HepG2 (cell line): ENCODE data around the gene LLGL2. TPM values are rescaled to one million over a fixed set of nuclear protein-coding genes. Genes with fewer than 3 reads are reported as not detected.
A peak's percentile ranks its signal among the peaks of the same experiment; 100 is the strongest.

Source experiments
- ARHGAP35 ChIP-seq: sonication (generic); formaldehyde crosslinking; IDR thresholded peaks from 2 replicates; pipeline ENCODE4 v1.9.0; 2022; ENCODE audit warnings: mild to moderate bottlenecking, inconsistent platforms, moderate library complexity, missing genetic modification reagents, borderline replicate concordance
- CEBPZ ChIP-seq: IDR thresholded peaks from 2 replicates; pipeline ENCODE4 v1.6.1; 2012; ENCODE audit warnings: low read length, improper control_type of control experiment
- HIC2 ChIP-seq: sonication (generic); formaldehyde crosslinking; IDR thresholded peaks from 2 replicates; pipeline ENCODE4 v1.9.0; 2022; ENCODE audit warnings: low read depth, missing genetic modification reagents
- HOXA3 ChIP-seq: sonication (generic); formaldehyde crosslinking; IDR thresholded peaks from 2 replicates; pipeline ENCODE4 v1.5.0; 2020; ENCODE audit warnings: missing genetic modification reagents
- KLF12 ChIP-seq: sonication (generic); formaldehyde crosslinking; IDR thresholded peaks from 2 replicates; pipeline ENCODE4 v1.4.0; 2020; ENCODE audit warnings: missing genetic modification reagents, borderline replicate concordance
- MYNN ChIP-seq: sonication (generic); formaldehyde crosslinking; IDR thresholded peaks from 2 replicates; pipeline ENCODE4 v1.4.0; 2020; ENCODE audit warnings: mild to moderate bottlenecking, low read depth, missing genetic modification reagents
- NFAT5 ChIP-seq: sonication (generic); formaldehyde crosslinking; IDR thresholded peaks from 2 replicates; pipeline ENCODE4 v1.4.0; 2020; ENCODE audit warnings: missing genetic modification reagents
- RAD51 ChIP-seq: fragments of 450-650 bp; IDR thresholded peaks from 2 replicates; pipeline ENCODE4 v1.6.1; 2016; ENCODE audit warnings: borderline replicate concordance
- ZBTB39 ChIP-seq: sonication (generic); formaldehyde crosslinking; IDR thresholded peaks from 2 replicates; pipeline ENCODE4 v1.5.0; 2020; ENCODE audit warnings: missing genetic modification reagents
- ZNF18 ChIP-seq: sonication (generic); formaldehyde crosslinking; IDR thresholded peaks from 2 replicates; pipeline ENCODE4 v1.8.0; 2022; ENCODE audit warnings: mild to moderate bottlenecking, missing genetic modification reagents; ENCODE audit not compliant: insufficient replicate concordance
- ZZZ3 ChIP-seq: sonication (generic); formaldehyde crosslinking; IDR thresholded peaks from 2 replicates; pipeline ENCODE4 v1.4.0; 2020; ENCODE audit warnings: missing genetic modification reagents, mild to moderate bottlenecking, borderline replicate concordance
- polyA plus RNA-seq, 8 experiments: library from polyadenylated mRNA; depleted of rRNA in 3 of 8; stranded (reverse) in 7 of 8; unstranded in 1 of 8; fragments of >200 nt; fragmentation: Illumina TruSeq in 4 of 8; extraction: Trizol in 4 of 8; gene quantifications; 2 replicates each; pipeline versions ENCODE4 v1.2.1 to v1.2.3, GENCODE V29; 2011 to 2016; ENCODE audit warnings: low read depth in 4 of 8, missing spikeins in 1 of 8, mixed read lengths in 1 of 8; ENCODE audit not compliant: insufficient read depth in 1 of 8
- total RNA-seq, 5 experiments: library from RNA; depleted of rRNA; stranded (reverse); fragments of >200 nt; fragmentation: Illumina TruSeq; extraction: Trizol; gene quantifications; 2 replicates each; pipeline ENCODE4 v1.2.3, GENCODE V29; 2016; ENCODE audit warnings: low read depth in 1 of 5

LLGL2 gene
- total and polyA plus RNA-seq, 2 of the 13 experiments (the other 11 are each of a cell fraction or from before 2014, with no cell fraction given), result 83.0 to 86.7 TPM

- TF ChIP-seq CEBPZ, result no peak
- TF ChIP-seq ZZZ3 (CRISPR knock-in tag), result no peak
- no peak for TF ChIP-seq RAD51
- TF ChIP-seq ARHGAP35 (CRISPR knock-in tag), result no peak
- TF ChIP-seq MYNN (CRISPR knock-in tag), result no peak
- TF ChIP-seq HIC2 (CRISPR knock-in tag), result no peak
- TF ChIP-seq KLF12 (CRISPR knock-in tag), result no peak
- no peak for TF ChIP-seq NFAT5 (CRISPR knock-in tag)
- peak; percentile 12; the same call in 1 of the 2 replicates for TF ChIP-seq HOXA3 (CRISPR knock-in tag)
- TF ChIP-seq ZNF18 (CRISPR knock-in tag), result no peak
- TF ChIP-seq ZBTB39, result no peak
Measured at GRCh38 chr17:75619506-75620431, 94.3 kb downstream of the LLGL2 start (continued).
